ENCODE measurements around the gene LPP.
"Not testable (repeated sequence)": the region's sequence is repeated elsewhere in the genome, so short reads cannot be mapped to it uniquely, and the experiment has no call there.

Gene LPP

DNA sequence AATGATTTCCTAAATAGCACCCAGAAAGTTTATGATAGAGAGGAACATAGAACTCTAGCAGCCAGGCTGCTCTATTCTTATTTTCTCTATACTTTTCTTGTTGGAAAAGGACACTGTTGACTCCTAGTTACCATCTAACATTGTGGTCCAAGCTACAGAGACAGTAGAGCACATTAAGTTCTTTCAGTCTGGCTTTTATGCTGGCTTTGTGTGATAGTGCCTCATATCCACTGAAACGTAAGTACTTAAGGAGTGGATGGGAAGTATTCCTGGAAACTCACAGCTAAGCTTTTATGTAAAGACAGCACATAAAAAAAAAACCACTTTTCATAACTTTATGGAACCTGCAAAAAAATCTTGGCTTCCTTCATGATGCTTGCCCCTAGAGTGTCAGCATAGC lies 537.7 kb downstream of the LPP start:
- no peak for DNase-seq

DNA sequence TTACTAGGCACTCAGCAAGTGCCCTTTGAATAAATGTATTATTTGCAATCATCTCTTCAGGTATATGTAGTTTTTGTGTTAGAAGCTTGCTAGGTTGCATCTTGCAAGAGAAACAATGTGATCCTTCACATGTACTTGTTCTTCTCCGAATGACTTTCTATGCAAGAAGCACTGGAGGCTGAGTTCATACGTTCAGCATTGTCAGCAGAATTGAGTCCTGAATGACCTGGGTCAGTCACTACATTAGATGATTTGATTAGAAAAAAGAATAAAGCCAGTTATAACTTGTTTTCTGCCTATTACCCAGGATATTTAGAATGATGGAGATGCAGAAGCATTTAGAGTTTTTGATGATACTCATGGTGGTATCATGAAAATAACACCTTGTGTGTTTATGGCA lies 538.7 kb downstream of the LPP start:
- no peak for DNase-seq

DNA sequence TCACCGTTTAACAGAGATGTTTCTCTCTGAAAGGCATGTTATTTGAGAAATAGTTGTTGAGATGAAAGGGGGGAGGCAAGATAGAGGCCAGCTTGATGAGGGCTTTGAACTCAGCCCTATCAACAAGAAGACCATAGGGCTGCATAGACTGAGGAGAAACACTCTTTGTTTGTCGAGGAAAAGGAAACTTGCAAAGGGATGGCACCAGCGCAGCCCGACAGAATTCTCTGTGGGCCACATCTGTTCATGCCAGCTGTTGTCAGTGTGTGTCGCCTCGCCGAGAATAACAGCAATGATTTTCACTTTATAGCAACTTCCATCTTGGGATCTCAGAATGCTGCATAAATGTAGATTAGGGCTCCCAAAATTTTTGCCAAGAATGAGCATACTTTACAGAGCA lies 539.5 kb downstream of the LPP start:
- no peak for DNase-seq

DNA sequence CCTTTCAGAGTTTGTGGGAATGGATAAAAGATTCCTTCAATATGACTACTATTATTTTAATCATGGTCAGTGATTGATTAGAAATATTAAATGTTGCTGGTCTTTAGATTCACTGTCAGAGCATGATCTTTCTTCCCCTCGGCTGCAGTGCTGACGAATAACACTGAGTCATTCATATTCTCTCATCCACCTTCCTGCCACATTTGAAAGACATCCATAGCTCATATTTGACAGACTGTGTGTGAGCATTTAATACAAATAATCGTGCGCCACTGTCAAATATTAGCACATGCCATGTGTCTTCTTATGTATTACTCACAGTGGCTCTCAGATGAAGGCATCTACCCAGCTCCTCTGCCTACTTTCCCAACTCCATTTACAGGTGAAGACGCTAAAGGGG lies 541.3 kb downstream of the LPP start:
- DNase-seq = peak; percentile 22

DNA sequence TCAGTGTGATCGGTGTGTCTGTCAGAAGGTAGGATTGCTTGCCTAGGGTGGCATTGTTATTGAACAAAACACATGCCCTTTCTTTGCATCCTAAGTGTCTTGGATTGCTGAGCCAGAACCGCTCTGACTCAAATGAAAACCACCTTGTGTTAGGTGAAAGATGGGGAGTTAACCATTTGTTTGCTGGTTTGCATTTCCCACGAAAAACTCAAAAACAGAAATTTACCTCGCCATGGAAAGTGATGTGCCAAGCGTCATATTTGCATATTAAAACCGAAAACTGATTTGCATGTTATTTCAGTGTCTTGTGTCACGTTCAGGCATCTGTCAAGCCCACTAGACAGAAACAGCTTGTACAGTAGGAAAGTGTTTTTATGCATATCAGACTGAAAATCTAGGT lies 543.2 kb downstream of the LPP start:
- DNase-seq = no peak

DNA sequence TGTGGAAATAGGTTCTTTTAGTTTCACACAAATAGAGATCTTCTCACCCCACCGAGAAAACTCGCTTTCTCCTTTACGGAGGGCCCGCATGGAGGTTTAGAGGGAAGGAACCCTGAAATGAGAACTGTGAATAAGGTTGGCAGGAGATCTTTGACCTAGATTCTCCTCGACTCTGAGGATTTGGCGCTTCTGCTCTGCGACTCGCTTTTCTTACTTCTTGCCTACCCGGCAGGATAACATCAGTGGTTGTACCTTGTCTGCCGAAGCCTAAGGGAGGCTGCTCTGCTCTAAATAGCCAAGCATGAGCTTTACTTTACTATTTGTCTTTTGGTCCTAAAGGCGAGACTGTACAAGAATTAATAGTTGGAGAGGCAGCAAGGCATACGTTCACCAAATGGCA lies 544.5 kb downstream of the LPP start:
- DNase-seq = no peak

DNA sequence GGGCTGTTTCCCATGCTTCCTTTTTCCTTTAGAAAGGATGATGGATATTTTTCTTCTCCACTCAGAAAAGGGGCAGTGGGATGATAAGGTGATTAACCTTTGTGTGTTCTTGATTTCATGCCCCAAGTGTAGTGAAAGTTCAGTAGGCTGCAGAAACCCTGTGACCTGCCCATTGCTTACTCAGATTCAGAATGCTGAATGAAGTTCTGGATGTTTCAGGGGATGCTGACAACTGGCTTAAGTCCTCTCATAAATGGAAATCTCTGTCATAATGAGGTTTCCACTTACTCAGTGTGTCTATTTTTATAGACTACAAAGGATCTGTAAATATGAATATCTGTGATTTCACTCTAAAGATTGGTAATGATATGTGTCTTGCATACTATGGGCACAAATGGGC lies 546.5 kb downstream of the LPP start:
- no peak for DNase-seq

DNA sequence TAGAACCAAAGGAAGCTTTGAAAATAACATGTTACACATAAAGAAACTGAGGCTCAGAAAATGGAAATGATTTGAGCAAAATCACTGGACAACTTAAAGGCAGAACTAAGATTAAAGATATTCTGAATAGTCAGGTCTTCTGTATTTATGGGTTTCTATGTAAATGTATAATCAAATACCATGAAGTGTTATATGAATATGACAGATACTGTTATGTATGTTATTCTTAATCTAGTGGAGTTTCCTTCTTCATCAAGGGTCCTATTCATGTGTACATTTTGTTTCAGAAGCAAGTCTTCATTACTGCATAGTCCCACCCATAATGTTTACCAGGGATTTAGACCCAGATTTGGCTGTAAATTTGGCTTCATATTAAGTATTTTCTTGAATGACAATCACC lies 547.0 kb downstream of the LPP start:
- no peak for DNase-seq

DNA sequence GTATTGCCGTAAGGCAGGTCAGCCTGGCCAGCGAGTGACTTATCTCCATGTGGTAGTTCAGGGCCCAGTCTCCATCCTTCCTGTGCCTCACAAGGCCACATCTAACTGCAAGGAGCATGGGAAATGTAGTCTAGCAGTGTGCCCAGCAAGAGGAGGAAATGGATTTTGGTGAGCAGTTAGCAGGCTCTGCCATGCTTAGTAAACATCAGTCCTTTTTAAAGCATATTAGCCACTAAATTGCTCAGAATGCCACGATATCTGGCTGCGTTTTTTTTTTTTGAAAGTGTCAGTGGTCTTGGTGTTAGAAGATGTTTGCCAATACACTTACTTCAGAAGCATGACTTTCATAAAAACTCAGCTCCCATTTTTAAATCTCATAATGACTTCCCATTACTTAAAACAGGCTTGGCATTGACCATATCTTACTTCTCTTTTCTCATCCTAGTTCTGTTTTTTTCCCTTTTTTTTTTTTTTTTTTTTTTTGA lies 547.6 kb downstream of the LPP start:
- no peak for DNase-seq

DNA sequence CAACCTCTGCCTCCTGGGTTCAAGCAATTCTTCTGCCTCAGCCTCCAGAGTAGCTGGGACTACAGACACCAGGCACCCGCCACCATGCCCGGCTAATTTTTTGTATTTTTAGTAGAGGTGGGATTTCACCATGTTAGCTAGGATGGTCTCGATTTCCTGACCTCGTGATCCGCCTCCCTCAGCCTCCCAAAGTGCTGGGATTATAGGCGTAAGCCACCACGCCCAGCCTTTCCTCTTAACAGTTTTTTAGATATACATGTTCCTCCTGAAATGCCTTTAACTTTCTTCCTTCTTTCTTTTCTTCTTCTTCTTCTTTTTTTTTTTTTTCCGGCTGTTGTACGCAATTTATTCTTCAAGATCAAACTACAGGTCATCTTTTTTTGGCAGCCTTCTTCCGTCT lies 548.1 kb downstream of the LPP start:
- DNase-seq = not testable (repeated sequence)

DNA sequence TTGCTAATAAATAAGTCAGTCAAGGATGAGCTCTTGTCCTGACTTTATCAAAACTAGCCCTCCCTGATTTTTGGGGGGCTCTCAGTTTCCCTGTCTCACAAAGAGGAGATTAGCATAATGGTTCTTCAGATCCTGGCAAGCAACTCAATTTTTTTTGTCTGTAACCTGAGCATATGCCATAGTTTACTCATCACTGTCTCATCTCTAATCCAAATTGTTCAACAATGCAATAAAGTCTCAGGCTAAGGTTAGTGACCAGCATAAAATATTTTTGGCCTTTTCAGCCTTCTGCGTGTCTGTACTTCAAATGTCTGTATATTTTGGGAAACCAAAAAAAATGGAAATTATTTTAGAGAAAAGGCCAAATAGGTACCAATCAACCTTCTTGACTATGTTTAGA lies 552.2 kb downstream of the LPP start:
- DNase-seq = no peak

DNA sequence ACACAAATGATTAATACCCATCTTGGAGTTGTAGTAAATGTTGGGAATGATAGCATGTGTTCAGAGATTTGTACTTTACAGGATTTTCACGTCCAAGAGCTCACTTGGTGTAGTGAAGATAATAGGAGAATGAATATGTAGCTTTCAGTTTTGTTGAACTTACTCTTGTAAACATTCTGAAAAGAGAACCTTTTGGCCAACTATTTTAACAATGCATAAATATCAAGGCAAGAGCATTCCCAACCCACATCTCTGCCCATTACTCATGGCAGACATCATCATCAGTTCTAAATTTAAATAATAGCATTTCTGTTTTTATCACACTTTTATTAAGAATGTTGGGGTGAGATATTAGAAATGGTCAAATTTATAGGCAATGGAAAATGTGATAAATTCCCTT lies 552.6 kb downstream of the LPP start:
- DNase-seq = no peak

DNA sequence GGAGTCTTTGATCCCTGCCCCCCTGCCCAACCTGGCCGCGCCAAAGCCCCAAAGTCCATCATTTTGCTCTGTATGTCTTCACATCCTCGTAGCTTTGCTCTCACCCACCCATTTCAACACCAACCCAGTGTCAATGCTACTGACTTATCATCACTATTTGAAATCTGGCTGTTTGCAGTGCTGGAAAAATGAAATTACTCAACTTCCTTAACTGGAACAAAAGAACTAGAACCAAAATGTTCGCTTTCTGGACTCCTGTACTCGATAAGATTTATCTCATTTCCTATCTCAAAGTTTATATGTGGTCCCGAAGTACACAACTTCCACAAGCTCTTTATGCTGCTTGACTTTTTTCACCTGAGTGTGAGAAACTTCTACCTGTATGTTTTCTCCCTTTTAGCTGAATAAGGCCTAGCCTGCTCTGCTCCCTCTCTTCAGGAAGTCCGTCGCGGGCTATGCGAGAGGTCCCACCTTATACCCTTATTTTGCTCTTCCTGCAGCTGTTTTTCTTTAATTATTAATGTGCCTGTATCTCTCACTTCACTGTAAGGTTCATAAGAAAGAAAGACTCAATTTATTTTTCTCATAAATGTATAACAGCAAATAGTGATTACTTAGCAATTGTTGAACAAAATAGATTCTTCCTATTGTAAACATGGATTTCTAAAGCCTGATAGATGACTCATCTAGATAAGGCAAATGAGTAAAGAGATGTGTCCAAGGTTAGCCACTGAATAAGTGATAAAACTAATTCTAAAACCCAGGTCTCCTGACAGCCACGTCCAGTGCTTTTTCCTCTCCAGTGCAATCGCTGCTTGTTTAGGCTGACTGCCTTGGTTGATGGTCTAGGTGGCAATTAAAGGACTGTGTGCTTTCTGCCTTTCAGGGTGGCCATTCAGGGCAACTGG lies 553.7 kb downstream of the LPP start:
- DNase-seq = no peak

DNA sequence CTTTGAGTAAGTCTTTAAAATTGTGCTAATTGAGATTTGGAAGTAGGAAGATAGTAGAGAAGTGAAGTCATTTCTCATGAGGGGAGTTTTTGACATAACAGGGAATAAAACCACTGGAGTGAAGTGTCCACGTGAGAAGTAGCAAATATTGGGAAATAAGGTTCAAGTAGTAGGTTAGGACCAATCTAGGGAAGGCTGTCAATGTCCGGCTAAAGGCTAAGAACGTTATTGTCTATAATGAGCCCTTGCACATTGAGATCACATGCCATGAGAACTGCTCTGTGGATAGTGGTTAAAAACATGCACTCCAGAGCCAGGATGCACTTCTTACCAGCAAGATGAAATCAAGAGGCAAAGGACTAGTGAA lies 557.9 kb downstream of the LPP start:
- no peak for DNase-seq

DNA sequence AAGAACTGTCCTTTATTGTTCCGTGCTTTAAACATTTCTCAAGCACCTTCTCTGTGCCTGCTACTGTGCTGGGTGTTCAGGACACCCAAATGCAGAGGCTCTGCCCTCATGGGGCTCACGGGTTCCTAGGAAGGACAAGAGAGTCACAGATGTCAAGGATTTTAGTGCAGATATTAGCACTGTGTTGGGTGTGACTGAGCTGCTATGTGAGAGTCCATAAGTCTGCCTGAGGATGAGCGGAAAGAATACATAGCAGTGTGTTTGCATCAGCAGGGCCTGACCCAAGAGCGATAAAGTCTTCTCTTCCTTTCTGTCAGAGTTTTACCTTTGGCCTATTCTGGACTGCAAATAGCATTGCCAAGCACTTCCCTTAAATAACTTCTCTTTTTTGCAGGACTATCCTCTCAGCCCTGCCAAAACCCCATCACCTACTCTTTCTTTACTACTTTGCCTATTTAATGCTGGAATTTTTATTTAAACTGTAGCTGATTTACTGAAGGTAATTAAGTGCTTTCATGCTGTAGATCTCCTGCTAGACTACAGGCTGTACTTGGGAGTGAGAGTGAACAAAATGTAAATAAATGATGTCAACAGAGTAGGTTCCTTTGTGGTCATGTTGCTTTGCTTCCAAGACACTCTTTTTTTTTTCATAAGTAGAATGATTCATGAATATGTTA lies 558.4 kb downstream of the LPP start:
- peak; percentile 56 for DNase-seq

DNA sequence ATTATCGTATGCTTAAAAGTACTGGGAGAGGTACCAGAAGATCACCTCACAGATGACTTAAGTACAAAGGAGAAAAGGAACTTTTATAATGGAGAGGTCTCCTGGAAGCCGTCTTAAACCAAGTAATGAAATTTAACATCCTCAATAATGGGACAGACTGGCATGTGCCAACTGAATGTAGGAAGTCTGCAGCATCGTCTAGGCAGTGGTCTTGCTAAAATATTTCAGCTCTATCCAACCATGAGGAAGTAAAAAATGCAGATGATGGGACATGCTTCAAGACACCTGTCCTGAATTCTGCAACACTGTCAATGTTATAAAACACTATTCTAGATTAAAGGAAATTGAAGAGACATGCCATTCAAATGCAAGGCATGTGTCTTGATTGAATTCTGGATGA lies 559.0 kb downstream of the LPP start:
- no peak for DNase-seq

DNA sequence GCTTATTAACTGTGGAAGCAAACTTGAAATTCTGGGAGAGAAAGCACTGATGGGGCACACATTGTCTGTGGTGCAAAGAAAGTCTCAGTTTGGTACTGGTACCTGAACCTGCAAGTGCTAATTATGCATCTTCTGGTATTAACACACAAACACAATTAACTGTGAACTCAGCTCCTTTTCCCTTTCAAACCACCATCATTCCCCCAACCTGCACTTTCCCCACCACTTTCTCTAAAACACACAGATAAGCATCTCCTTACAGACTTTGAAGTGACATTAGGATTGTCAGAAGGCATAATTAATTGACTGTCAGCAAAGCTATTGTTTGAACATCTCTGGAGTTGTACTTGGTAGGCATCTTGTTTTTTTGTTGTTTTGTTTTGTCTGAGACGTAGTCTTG lies 565.6 kb downstream of the LPP start:
- no peak for DNase-seq

DNA sequence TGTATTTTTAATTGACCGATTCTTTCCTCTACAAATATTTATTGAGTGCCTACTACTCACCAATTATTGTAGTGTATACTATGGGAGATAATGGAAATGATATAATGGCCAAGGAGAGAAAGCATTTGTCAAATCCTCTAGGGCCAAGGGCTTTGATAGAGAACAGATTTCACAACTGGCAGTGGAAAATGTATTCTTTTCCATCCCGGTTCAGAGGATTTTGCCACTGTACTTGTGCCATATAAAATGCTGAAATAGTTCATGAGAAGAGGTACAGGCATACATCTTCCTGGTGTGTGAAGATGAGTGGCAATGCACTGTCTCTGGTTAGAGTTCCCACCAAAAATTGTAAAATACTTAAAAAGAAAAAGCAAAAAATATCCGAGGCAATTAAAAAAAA lies 566.3 kb downstream of the LPP start:
- no peak for DNase-seq

DNA sequence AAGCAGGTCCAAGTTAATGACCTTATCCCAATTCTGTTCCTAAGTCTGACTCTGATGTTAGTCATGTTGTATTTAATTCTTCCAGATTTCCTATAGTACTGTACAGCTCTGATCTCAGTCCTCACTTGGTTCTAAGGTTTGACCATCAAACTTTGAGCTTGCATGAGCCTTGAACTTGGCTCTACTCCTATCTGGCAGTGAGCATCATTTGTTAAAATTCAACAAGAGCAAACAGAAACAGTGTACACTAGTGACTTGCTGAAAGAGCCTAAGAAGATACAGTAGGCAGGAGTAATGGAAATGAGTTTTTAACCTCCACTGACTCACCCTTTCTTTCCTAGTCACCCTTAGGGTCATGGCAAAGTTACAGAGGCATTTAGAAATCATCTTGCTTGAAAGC lies 566.7 kb downstream of the LPP start:
- DNase-seq = peak; percentile 16

DNA sequence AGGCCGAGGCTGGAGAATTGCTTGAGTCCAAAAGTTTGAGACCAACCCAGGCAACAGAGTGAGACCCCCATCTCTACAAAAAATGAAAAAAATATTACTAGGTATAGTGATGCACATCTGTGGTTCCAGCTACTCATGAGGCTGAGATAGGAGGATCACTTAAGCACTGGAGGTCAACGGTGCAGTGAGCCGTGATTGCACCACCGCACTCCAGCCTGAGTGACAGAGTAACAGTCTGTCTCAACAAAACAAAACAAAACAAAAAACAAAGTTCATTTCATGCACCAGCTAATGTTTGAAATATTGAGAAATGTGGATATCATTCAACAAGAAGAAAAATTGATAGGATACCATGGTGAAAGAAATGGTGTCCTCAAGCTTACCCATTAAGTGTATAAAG lies 567.4 kb downstream of the LPP start:
- DNase-seq = no peak

DNA sequence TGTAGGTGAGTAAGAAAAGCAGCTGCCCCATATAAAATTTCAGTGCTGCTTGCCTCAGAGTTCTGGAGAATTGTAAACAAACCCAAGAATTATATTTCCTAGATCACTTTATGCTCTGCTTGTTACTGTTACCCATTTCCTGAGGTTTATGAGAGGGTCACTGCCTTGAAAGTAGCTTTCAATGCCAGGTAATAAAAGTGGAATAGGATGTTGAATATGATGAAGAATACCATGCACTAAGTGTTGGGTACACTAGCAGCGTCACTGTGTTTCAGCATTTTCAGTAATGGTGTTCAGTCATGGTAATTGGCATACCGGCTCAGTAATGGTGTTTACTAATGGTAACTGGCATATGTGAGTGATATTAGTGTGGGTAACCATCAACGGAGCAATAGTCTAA lies 568.0 kb downstream of the LPP start:
- DNase-seq = no peak

DNA sequence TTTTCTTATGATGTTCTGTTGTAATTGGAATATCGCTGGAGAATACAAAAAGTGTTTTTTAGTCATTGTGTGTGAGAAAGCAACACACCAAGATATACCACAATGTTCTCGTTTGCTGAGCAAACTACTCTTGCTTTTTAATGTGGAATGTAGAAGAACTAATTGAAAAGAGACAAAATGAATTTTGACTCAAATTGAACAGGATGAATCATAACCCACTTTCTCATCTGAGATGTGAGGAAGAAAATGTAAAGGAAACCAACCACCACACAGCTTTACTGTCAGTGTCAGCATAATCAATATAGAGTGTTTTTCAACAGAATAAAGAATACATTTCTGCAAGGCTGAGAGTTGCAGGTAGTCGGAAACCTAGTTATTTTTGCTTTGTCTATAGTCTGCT lies 569.0 kb downstream of the LPP start:
- DNase-seq = no peak

DNA sequence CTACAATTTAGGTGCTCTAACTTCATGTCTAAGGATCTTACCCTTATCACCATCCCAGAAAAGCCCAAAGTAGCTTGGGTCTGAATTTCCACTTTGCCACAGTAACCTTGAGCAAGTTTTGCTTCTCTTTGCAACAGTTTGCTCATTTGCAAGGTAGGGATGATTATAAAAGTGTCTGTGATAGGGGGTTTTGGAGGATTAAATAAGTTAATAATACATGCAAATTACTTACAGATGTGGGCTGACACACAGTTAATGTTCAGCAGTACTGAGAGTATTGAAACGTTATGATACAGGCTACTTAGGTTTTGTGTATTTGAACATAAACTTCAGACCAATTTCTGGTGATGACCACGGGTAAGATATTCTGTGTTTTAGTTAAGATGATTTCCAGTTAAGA lies 573.1 kb downstream of the LPP start:
- no peak for DNase-seq

DNA sequence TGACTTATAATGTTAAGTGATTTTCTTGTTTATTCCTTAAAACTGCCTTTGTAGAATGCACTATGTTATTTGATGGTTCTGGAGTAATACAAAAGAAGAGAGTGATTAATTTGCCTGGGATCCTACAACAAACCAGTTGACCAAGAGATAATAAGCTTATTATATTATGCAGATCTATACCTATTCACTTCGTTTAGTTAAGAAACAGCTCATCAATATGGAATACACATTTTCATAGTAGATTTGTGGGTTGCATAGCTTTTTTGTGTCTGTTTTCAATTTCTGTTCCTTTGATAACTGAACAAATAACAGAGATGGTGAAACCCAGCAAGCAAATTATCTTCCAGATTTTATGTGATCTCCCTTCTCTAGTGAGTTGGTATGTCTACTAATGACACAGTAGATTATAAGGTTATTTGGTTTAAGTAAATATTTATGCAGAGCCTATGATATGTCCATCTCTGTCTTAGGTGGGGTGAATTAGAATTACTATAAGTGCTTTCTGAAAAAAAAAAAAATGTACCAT lies 574.5 kb downstream of the LPP start:
- DNase-seq = no peak

Measured in fibroblast of upper back skin (primary cell).